Erythroblast (primary cell): ENCODE data around the gene DDX25.

Source experiments
- DNase-seq, 2 experiments: peaks; one replicate each; lab custom pipeline; 2025; lab: John Stamatoyannopoulos, UW
- GATA1 ChIP-seq: IDR thresholded peaks from 2 replicates; pipeline ENCODE4 v1.6.1; 2011; ENCODE audit warnings: low read depth, mild to moderate bottlenecking, control low read depth, low read length, moderate library complexity
- POLR2A ChIP-seq: IDR thresholded peaks from 2 replicates; pipeline ENCODE4 v1.6.1; 2011; ENCODE audit warnings: mild to moderate bottlenecking, low read length

DDX25 gene

GRCh38 chr11:125938418-125938817, 34.1 kb downstream of the DDX25 start:
- TF ChIP-seq GATA1: no peak
- no peak for TF ChIP-seq POLR2A
- no peak for DNase-seq

DNA sequence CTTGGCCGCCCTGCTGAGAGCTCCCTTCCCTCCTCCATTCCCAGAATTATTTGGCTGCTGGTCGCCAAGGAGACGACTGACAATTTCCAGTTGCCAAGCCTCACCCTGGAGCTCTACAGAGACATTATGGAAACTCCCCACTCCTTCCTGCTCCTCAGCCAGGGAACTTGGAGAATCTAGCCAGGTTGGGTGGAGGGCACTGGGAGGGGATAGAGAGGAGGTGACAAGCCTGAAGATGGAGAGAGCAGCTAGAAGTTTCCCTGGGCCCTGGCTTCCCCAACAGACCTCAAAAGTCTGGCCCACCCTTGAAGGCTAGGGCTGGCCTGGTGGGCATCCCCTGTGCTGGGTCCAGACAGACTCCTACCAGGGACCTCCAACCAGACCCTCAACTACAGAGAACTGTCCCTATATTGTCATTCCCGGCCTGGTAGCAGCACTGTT, 34.8 kb downstream of the DDX25 start:
- TF ChIP-seq POLR2A (no peak), GATA1 (no peak)
- no peak for DNase-seq

GRCh38 chr11:125940145-125940544, 35.8 kb downstream of the DDX25 start:
- TF ChIP-seq POLR2A (no peak), GATA1 (no peak)
- no peak for DNase-seq

DNA sequence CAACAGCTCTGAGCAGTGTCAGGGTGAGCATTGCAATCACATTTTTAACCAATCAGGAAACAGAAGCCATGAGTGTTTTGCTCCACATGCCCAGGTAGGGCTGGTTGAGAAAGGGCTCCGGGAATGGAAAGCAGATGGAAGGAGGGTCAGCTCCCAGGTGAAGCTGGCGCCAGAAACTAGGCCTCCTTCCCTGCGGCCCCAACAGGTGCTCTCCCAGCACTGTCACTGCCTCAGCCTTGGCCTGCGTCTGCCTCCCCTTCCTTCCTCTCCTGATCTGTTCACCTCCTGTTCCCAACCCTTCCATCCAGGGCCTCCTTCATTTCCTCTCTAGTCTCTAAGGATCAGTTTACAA, 36.9 kb downstream of the DDX25 start:
- DNase-seq: no peak
- no peak for TF ChIP-seq GATA1
- no peak for TF ChIP-seq POLR2A

GRCh38 chr11:125941619-125942611, 37.6 kb downstream of the DDX25 start:
- DNase-seq: peak in 1 of 2 experiments; percentile 45

GRCh38 chr11:125942771-125943428, 38.6 kb downstream of the DDX25 start:
- no peak for DNase-seq
- TF ChIP-seq POLR2A (no peak), GATA1 (no peak)

More at GRCh38 chr11:125941619-125942611, 37.6 kb downstream of the DDX25 start:
- TF ChIP-seq GATA1 (no peak), POLR2A (no peak)

- no peak for DNase-seq
- TF ChIP-seq GATA1 (no peak), POLR2A (no peak)
Observed at GRCh38 chr11:125943661-125944349, 39.5 kb downstream of the DDX25 start.

DNA sequence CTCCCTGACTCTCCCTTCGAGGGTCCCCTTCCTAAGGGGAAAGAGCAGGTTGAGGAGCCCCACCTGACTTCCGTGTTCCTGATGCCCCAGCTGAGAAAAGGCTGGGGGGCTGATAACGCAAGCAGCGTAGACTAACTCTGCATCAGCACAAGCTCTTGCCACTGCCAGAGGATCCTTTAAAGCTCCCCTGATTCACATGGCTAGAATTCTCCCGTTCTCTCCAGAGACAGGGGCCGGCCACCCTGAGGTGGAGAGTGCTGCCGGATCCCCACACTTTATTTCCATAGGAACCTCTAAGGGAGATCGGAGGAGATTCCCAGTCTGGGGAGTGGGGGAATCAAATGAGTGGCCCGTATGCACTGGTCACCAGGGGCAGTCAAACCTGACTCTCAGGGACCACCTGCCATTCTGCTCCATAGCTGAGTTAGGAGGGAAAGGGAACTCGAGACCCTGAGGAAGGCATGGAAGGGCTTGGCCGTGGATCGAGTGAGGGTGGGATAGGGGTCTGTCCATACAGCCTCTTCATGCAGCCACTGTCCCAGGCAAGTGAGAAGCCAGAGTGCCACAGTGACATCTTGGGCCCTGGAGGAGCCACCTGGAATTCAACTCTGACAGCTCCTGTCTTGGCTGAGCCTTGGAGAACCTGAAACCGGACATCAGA, 40.2 kb downstream of the DDX25 start:
- TF ChIP-seq POLR2A (no peak), GATA1 (no peak)

GRCh38 chr11:125945011-125945796, 40.9 kb downstream of the DDX25 start:
- TF ChIP-seq GATA1 (no peak), POLR2A (no peak)
- no peak for DNase-seq

More for the DNA sequence above, 40.2 kb downstream of the DDX25 start:
- DNase-seq: no peak

DNA sequence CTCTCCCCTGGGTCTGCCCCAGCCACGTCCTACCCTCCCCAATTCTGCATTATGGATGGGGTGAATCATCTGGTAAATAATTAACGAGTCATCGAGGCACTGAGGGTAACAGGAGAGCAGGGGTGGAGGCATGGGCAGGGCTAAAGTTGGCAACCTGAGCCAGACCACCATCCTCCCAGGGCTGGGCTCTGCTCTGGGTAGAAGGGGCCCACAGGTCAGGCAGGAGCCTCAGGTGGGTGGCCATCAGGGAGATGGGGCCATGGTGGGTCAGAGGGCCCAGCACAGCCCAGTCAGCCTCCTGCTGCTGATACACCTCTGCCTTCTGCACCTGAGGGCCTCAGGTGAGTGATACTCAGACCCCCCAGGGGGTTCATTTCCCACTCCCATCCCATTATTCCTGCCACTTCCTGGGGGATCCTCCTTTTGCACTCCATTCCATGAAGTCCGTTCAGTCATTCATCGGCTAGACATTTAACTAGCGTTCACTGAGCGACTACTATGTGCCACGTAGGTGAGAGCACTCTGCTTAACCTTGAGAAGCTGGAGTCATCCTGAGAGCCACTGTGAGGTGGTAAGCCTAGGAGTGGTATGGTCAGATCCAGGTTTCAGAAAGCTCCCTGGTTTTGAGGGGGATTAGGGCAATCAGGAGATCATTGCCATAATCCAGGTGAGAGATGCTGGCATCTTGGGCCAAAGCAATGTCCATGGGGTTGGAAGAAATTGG, 41.7 kb downstream of the DDX25 start, which contains the start of gene VSIG10L2:
Gene VSIG10L2 (plus strand): TSS at position 248 of the 724 bp plus-strand sequence. CDS start 12 bp downstream, at position 260.
- no peak for TF ChIP-seq POLR2A
- TF ChIP-seq GATA1: no peak
- DNase-seq: no peak

GRCh38 chr11:125946712-125947418, 42.6 kb downstream of the DDX25 start:
- DNase-seq: no peak
- no peak for TF ChIP-seq POLR2A
- TF ChIP-seq GATA1: no peak
